GM23338 (cell line): ENCODE data around the gene COMMD10. TPM values are rescaled to one million over a fixed set of nuclear protein-coding genes. Genes with fewer than 3 reads are reported as not detected.

ENCODE experiments used
- ATAC-seq: fragments of 200-7000 bp; cut with Tn5 transposase; 3 replicates; pipeline ENCODE4 v1.9.1; 2020
- DNase-seq: peaks from one replicate; pipeline ENCODE4 v3.0.0-alpha.2; 2015; ENCODE audit warnings: low spot score
- H2AFZ ChIP-seq: fragments of 200-600 bp; sonication (generic); 2 replicates; pipeline ENCODE4 v1.8.0; 2016; ENCODE audit warnings: antibody characterized with exemption, mild to moderate bottlenecking, moderate library complexity
- H3F3A ChIP-seq: fragments of 200-600 bp; sonication (generic); replicated peaks from 2 replicates; pipeline ENCODE4 v1.8.0; 2017; ENCODE audit warnings: antibody characterized with exemption, mixed run types, low read depth
- H3K27ac ChIP-seq: fragments of 200-600 bp; sonication (generic); 2 replicates; pipeline ENCODE4 v1.6.1; 2016; ENCODE audit warnings: low read depth
- H3K27me3 ChIP-seq: fragments of 200-600 bp; sonication (generic); 2 replicates; pipeline ENCODE4 v1.8.0; 2016; ENCODE audit warnings: mild to moderate bottlenecking, mixed run types, moderate library complexity; ENCODE audit not compliant: insufficient read depth
- H3K36me3 ChIP-seq: fragments of 200-600 bp; sonication (generic); 2 replicates; pipeline ENCODE4 v1.8.0; 2016; ENCODE audit warnings: mild to moderate bottlenecking; ENCODE audit not compliant: insufficient read depth
- H3K4me1 ChIP-seq: fragments of 200-600 bp; sonication (generic); 2 replicates; pipeline ENCODE4 v1.8.0; 2016; ENCODE audit warnings: mild to moderate bottlenecking, moderate library complexity; ENCODE audit not compliant: insufficient read depth
- H3K4me2 ChIP-seq: fragments of 200-600 bp; sonication (generic); 2 replicates; pipeline ENCODE4 v1.7.1; 2017; ENCODE audit warnings: mixed run types
- H3K4me3 ChIP-seq: fragments of 200-600 bp; sonication (generic); 2 replicates; pipeline ENCODE4 v1.6.1; 2016; ENCODE audit warnings: mixed run types
- H3K79me2 ChIP-seq: fragments of 200-600 bp; sonication (generic); replicated peaks from 2 replicates; pipeline ENCODE4 v1.8.0; 2017; ENCODE audit warnings: mild to moderate bottlenecking; ENCODE audit not compliant: insufficient read depth
- H3K9me2 ChIP-seq: fragments of 200-600 bp; sonication (generic); 2 replicates; pipeline ENCODE4 v1.8.0; 2017; ENCODE audit not compliant: insufficient read depth
- H4K20me1 ChIP-seq: fragments of 200-600 bp; sonication (generic); replicated peaks from 2 replicates; pipeline ENCODE4 v1.8.0; 2017; ENCODE audit warnings: mild to moderate bottlenecking; ENCODE audit not compliant: insufficient read depth
- H3K27ac Mint-ChIP-seq: 2 replicates; pipeline ENCODE4 v1.8.0; 2020; ENCODE audit warnings: inconsistent platforms, mild to moderate bottlenecking, moderate library complexity, mixed read lengths
- H3K27me3 Mint-ChIP-seq: 3 replicates; pipeline ENCODE4 v1.8.0; 2022; ENCODE audit warnings: low read depth, mild to moderate bottlenecking, moderate library complexity, mixed read lengths, inconsistent platforms; ENCODE audit not compliant: insufficient read depth, poor library complexity
- H3K36me3 Mint-ChIP-seq: 3 replicates; pipeline ENCODE4 v1.8.0; 2021; ENCODE audit warnings: low read depth, mild to moderate bottlenecking, inconsistent platforms, moderate library complexity, mixed read lengths
- H3K4me1 Mint-ChIP-seq: 3 replicates; pipeline ENCODE4 v1.8.0; 2020; ENCODE audit warnings: mild to moderate bottlenecking, inconsistent platforms, mixed read lengths
- H3K4me3 Mint-ChIP-seq: 3 replicates; pipeline ENCODE4 v1.8.0; 2021; ENCODE audit warnings: moderate library complexity, mild to moderate bottlenecking, inconsistent platforms, mixed read lengths
- H3K9me3 Mint-ChIP-seq: 3 replicates; pipeline ENCODE4 v1.8.0; 2020; ENCODE audit warnings: moderate library complexity, mild to moderate bottlenecking, inconsistent platforms, mixed read lengths
- CREB1 ChIP-seq: fragments of 250-450 bp; sonication (Bioruptor Pico); IDR thresholded peaks from 2 replicates; pipeline ENCODE4 v1.5.0; 2020; ENCODE audit warnings: low read depth, mild to moderate bottlenecking, moderate library complexity
- EZH2 ChIP-seq: fragments of 200-600 bp; sonication (generic); IDR thresholded peaks from one replicate; pipeline ENCODE4 v1.8.0; 2017; ENCODE audit warnings: antibody characterized with exemption, mild to moderate bottlenecking, low read depth; ENCODE audit not compliant: unreplicated experiment
- EZH2phosphoT487 ChIP-seq: fragments of 200-600 bp; sonication (generic); IDR thresholded peaks from one replicate; pipeline ENCODE4 v1.8.1; 2018; ENCODE audit warnings: antibody characterized with exemption; ENCODE audit not compliant: unreplicated experiment
- JUNB ChIP-seq: IDR thresholded peaks from one replicate; pipeline ENCODE4 v1.6.1; 2016; ENCODE audit warnings: antibody characterized with exemption; ENCODE audit not compliant: unreplicated experiment
- NANOG ChIP-seq: IDR thresholded peaks from 2 replicates; pipeline ENCODE4 v1.6.1; 2016; ENCODE audit warnings: antibody characterized with exemption, borderline replicate concordance
- POLR2AphosphoS5 ChIP-seq: IDR thresholded peaks from 2 replicates; pipeline ENCODE4 v1.6.1; 2016; ENCODE audit warnings: antibody characterized with exemption, low read depth
- STAT1 ChIP-seq: IDR thresholded peaks from one replicate; pipeline ENCODE4 v1.6.1; 2016; ENCODE audit warnings: antibody characterized with exemption; ENCODE audit not compliant: unreplicated experiment
- ZNF114 ChIP-seq: fragments of 250-450 bp; sonication (Bioruptor Pico); IDR thresholded peaks from 2 replicates; pipeline ENCODE4 v1.5.0; 2020; ENCODE audit warnings: mild to moderate bottlenecking, moderate library complexity
- ZNF331 ChIP-seq: fragments of 250-450 bp; sonication (Bioruptor Pico); IDR thresholded peaks from 2 replicates; pipeline ENCODE4 v1.5.0; 2020; ENCODE audit warnings: low read depth, mild to moderate bottlenecking, moderate library complexity
- polyA plus RNA-seq: library from polyadenylated mRNA; unstranded; fragments of >200 nt; fragmentation: Nextera tagmentation; extraction: Ambion mirVana; gene quantifications from 2 replicates; pipeline ENCODE4 v1.2.1, GENCODE V29; 2016
- total RNA-seq: library from RNA; depleted of rRNA; stranded (reverse); fragments of >200 nt; shearing (Covaris generic); gene quantifications from 2 replicates; pipeline ENCODE4 v1.2.3, GENCODE V29; 2014
- TF ChIP-seq, protein P1 (sequence below): IDR thresholded peaks from one replicate; pipeline ENCODE4 v1.6.1; 2018; ENCODE audit warnings: antibody characterized with exemption; ENCODE audit not compliant: unreplicated experiment
- TF ChIP-seq, protein P2 (sequence below), 2 experiments: fragments of 200-600 bp in 1 of 2; sonication (generic) in 1 of 2; conservative IDR thresholded peaks; 2 replicates each; pipeline versions ENCODE4 v1.5.1 to v1.6.1; 2016 to 2017; ENCODE audit warnings: antibody characterized with exemption in 2 of 2, low read depth in 2 of 2, mild to moderate bottlenecking in 2 of 2, moderate library complexity in 1 of 2
- TF ChIP-seq, protein P3 (sequence below): IDR thresholded peaks from 2 replicates; pipeline ENCODE4 v1.6.1; 2016; ENCODE audit warnings: antibody characterized with exemption
- TF ChIP-seq, protein P4 (sequence below): fragments of 250-450 bp; sonication (Bioruptor Pico); IDR thresholded peaks from 2 replicates; pipeline ENCODE4 v1.5.0; 2020; ENCODE audit warnings: mild to moderate bottlenecking, moderate library complexity

The COMMD10 gene
- total and polyA plus RNA-seq, 2 experiments from 2014 or later: 58.5 to 84.0 TPM

DNA sequence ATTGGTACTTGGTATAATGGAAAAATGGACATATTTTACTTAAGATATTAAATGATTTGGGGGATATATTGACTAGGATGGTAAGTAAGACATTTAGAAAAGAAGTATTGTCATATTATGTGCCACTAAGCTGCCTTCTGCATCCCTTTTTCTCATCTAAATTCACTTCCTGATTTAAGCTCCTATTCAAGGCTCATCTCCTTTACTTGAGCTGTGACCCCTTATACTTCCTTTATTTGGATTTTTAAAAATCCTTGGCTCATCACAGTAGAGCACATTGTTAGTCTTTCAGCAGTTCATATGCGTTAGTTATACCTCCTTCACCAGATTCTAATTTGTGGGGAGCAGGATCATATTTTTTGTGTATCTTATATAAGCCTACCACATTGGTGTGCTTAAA, 6.6 kb downstream of the COMMD10 start:
- H3K4me1 ChIP-seq: no peaks in the 10 kb centered on the region
- H2AFZ ChIP-seq: no peak overlapping the region
- H3K9me2 ChIP-seq: no peaks in the 10 kb centered on the region
- H3F3A ChIP-seq: no peaks in the 10 kb centered on the region
- ATAC-seq (no peak), DNase-seq (no peak)
- Mint-ChIP-seq H3K27ac (no peak overlapping the region), H3K27me3 (no peaks in the 10 kb centered on the region), H3K4me1 (no peaks in the 10 kb centered on the region), H3K9me3 (no peaks in the 10 kb centered on the region), H3K4me3 (no peak overlapping the region), H3K36me3 (peaks cover 28% of the 10 kb centered on the region)
- no peaks in the 10 kb centered on the region for H3K27me3 ChIP-seq
- peaks cover 24% of the 10 kb centered on the region; the same call in 1 of the 2 replicates for H3K36me3 ChIP-seq
- no peak overlapping the region for H3K4me2 ChIP-seq
- TF ChIP-seq, protein P1, sequence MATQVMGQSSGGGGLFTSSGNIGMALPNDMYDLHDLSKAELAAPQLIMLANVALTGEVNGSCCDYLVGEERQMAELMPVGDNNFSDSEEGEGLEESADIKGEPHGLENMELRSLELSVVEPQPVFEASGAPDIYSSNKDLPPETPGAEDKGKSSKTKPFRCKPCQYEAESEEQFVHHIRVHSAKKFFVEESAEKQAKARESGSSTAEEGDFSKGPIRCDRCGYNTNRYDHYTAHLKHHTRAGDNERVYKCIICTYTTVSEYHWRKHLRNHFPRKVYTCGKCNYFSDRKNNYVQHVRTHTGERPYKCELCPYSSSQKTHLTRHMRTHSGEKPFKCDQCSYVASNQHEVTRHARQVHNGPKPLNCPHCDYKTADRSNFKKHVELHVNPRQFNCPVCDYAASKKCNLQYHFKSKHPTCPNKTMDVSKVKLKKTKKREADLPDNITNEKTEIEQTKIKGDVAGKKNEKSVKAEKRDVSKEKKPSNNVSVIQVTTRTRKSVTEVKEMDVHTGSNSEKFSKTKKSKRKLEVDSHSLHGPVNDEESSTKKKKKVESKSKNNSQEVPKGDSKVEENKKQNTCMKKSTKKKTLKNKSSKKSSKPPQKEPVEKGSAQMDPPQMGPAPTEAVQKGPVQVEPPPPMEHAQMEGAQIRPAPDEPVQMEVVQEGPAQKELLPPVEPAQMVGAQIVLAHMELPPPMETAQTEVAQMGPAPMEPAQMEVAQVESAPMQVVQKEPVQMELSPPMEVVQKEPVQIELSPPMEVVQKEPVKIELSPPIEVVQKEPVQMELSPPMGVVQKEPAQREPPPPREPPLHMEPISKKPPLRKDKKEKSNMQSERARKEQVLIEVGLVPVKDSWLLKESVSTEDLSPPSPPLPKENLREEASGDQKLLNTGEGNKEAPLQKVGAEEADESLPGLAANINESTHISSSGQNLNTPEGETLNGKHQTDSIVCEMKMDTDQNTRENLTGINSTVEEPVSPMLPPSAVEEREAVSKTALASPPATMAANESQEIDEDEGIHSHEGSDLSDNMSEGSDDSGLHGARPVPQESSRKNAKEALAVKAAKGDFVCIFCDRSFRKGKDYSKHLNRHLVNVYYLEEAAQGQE: no peak
- TF ChIP-seq STAT1 (no peak), EZH2 (no peak), ZNF114 (CRISPR knock-in tag) (no peak), CREB1 (CRISPR knock-in tag) (no peak), JUNB (no peak), POLR2AphosphoS5 (no peak), NANOG (no peak), EZH2phosphoT487 (no peak), ZNF331 (CRISPR knock-in tag) (no peak)
- TF ChIP-seq, protein P2, sequence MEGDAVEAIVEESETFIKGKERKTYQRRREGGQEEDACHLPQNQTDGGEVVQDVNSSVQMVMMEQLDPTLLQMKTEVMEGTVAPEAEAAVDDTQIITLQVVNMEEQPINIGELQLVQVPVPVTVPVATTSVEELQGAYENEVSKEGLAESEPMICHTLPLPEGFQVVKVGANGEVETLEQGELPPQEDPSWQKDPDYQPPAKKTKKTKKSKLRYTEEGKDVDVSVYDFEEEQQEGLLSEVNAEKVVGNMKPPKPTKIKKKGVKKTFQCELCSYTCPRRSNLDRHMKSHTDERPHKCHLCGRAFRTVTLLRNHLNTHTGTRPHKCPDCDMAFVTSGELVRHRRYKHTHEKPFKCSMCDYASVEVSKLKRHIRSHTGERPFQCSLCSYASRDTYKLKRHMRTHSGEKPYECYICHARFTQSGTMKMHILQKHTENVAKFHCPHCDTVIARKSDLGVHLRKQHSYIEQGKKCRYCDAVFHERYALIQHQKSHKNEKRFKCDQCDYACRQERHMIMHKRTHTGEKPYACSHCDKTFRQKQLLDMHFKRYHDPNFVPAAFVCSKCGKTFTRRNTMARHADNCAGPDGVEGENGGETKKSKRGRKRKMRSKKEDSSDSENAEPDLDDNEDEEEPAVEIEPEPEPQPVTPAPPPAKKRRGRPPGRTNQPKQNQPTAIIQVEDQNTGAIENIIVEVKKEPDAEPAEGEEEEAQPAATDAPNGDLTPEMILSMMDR (conservative IDR thresholded peaks at IDR 0.05; ENCODE audit: low read depth in 2 of 2): no peak
- TF ChIP-seq, protein P3, sequence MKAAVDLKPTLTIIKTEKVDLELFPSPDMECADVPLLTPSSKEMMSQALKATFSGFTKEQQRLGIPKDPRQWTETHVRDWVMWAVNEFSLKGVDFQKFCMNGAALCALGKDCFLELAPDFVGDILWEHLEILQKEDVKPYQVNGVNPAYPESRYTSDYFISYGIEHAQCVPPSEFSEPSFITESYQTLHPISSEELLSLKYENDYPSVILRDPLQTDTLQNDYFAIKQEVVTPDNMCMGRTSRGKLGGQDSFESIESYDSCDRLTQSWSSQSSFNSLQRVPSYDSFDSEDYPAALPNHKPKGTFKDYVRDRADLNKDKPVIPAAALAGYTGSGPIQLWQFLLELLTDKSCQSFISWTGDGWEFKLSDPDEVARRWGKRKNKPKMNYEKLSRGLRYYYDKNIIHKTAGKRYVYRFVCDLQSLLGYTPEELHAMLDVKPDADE: no peak
- TF ChIP-seq, protein P4, sequence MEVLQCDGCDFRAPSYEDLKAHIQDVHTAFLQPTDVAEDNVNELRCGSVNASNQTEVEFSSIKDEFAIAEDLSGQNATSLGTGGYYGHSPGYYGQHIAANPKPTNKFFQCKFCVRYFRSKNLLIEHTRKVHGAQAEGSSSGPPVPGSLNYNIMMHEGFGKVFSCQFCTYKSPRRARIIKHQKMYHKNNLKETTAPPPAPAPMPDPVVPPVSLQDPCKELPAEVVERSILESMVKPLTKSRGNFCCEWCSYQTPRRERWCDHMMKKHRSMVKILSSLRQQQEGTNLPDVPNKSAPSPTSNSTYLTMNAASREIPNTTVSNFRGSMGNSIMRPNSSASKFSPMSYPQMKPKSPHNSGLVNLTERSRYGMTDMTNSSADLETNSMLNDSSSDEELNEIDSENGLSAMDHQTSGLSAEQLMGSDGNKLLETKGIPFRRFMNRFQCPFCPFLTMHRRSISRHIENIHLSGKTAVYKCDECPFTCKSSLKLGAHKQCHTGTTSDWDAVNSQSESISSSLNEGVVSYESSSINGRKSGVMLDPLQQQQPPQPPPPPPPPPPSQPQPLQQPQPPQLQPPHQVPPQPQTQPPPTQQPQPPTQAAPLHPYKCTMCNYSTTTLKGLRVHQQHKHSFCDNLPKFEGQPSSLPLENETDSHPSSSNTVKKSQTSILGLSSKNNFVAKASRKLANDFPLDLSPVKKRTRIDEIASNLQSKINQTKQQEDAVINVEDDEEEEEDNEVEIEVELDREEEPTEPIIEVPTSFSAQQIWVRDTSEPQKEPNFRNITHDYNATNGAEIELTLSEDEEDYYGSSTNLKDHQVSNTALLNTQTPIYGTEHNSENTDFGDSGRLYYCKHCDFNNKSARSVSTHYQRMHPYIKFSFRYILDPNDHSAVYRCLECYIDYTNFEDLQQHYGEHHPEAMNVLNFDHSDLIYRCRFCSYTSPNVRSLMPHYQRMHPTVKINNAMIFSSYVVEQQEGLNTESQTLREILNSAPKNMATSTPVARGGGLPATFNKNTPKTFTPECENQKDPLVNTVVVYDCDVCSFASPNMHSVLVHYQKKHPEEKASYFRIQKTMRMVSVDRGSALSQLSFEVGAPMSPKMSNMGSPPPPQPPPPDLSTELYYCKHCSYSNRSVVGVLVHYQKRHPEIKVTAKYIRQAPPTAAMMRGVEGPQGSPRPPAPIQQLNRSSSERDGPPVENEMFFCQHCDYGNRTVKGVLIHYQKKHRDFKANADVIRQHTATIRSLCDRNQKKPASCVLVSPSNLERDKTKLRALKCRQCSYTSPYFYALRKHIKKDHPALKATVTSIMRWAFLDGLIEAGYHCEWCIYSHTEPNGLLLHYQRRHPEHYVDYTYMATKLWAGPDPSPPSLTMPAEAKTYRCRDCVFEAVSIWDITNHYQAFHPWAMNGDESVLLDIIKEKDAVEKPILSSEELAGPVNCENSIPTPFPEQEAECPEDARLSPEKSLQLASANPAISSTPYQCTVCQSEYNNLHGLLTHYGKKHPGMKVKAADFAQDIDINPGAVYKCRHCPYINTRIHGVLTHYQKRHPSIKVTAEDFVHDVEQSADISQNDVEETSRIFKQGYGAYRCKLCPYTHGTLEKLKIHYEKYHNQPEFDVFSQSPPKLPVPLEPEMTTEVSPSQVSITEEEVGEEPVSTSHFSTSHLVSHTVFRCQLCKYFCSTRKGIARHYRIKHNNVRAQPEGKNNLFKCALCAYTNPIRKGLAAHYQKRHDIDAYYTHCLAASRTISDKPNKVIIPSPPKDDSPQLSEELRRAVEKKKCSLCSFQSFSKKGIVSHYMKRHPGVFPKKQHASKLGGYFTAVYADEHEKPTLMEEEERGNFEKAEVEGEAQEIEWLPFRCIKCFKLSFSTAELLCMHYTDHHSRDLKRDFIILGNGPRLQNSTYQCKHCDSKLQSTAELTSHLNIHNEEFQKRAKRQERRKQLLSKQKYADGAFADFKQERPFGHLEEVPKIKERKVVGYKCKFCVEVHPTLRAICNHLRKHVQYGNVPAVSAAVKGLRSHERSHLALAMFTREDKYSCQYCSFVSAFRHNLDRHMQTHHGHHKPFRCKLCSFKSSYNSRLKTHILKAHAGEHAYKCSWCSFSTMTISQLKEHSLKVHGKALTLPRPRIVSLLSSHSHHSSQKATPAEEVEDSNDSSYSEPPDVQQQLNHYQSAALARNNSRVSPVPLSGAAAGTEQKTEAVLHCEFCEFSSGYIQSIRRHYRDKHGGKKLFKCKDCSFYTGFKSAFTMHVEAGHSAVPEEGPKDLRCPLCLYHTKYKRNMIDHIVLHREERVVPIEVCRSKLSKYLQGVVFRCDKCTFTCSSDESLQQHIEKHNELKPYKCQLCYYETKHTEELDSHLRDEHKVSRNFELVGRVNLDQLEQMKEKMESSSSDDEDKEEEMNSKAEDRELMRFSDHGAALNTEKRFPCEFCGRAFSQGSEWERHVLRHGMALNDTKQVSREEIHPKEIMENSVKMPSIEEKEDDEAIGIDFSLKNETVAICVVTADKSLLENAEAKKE (CRISPR knock-in tag): no peak
- peaks cover 34% of the 10 kb centered on the region for H3K79me2 ChIP-seq
- H4K20me1 ChIP-seq: no peaks in the 10 kb centered on the region
- no peak overlapping the region for H3K4me3 ChIP-seq
- H3K27ac ChIP-seq: no peak overlapping the region
